Suprapubic skin (tissue), 4 donors: Measurements from ENCODE around the gene CFAP410. TPM values are rescaled to one million over a fixed set of nuclear protein-coding genes. Genes with fewer than 3 reads are reported as not detected.

Source experiments
- DNase-seq, 2 donors: peaks; one replicate each; pipeline ENCODE4 v3.0.0-alpha.2; 2019; ENCODE audit warnings: low spot score in 2 of 2
- H3K27ac ChIP-seq: fragments of 200-600 bp; sonication (generic); one replicate; pipeline ENCODE4 v1.5.1; 2019
- H3K27me3 ChIP-seq: fragments of 200-600 bp; sonication (generic); one replicate; pipeline ENCODE4 v1.5.1; 2019
- H3K36me3 ChIP-seq: fragments of 200-600 bp; sonication (generic); one replicate; pipeline ENCODE4 v1.5.1; 2019
- H3K4me1 ChIP-seq: fragments of 200-600 bp; sonication (generic); one replicate; pipeline ENCODE4 v1.5.1; 2019
- H3K4me3 ChIP-seq: fragments of 200-600 bp; sonication (generic); one replicate; pipeline ENCODE4 v1.5.1; 2019; ENCODE audit warnings: mild to moderate bottlenecking
- H3K9me3 ChIP-seq: fragments of 200-600 bp; sonication (generic); one replicate; pipeline ENCODE4 v1.5.1; 2019
- EP300 ChIP-seq: sonication (generic); formaldehyde crosslinking; IDR thresholded peaks from one replicate; pipeline ENCODE4 v1.6.1; 2017; ENCODE audit warnings: antibody characterized with exemption
- POLR2A ChIP-seq, 2 donors: fragments of 450-650 bp; IDR thresholded peaks; one replicate each; pipeline ENCODE4 v1.6.1; 2017; ENCODE audit warnings: antibody characterized with exemption in 2 of 2, mild to moderate bottlenecking in 2 of 2, moderate library complexity in 2 of 2
- POLR2AphosphoS5 ChIP-seq, 3 donors: sonication (generic); formaldehyde crosslinking; IDR thresholded peaks; one replicate each; pipeline ENCODE4 v1.6.1; 2017; ENCODE audit warnings: antibody characterized with exemption in 3 of 3
- WGBS: methylation state at CpG from one replicate; pipeline ENCODE4 v1.1.5; 2018; 5-methylcytosine and 5-hydroxymethylcytosine counted together
- total RNA-seq, 4 donors: library from RNA; depleted of rRNA; stranded (reverse); fragments of >200 nt; gene quantifications; one replicate each; pipeline ENCODE4 v1.1.0, GENCODE V29; 2016
- TF ChIP-seq, protein P1 (sequence below), 2 donors: fragments of 200-600 bp in 1 of 2; fragments of 450-650 bp in 1 of 2; sonication (generic) in 1 of 2; IDR thresholded peaks; one replicate each; pipeline ENCODE4 v1.5.1; 2016 to 2019; ENCODE audit warnings: antibody characterized with exemption in 2 of 2, mild to moderate bottlenecking in 1 of 2, moderate library complexity in 1 of 2

The CFAP410 gene
- total RNA-seq, 4 donors from 2014 or later, result 22.6 to 45.5 (median 27.3) TPM

DNA sequence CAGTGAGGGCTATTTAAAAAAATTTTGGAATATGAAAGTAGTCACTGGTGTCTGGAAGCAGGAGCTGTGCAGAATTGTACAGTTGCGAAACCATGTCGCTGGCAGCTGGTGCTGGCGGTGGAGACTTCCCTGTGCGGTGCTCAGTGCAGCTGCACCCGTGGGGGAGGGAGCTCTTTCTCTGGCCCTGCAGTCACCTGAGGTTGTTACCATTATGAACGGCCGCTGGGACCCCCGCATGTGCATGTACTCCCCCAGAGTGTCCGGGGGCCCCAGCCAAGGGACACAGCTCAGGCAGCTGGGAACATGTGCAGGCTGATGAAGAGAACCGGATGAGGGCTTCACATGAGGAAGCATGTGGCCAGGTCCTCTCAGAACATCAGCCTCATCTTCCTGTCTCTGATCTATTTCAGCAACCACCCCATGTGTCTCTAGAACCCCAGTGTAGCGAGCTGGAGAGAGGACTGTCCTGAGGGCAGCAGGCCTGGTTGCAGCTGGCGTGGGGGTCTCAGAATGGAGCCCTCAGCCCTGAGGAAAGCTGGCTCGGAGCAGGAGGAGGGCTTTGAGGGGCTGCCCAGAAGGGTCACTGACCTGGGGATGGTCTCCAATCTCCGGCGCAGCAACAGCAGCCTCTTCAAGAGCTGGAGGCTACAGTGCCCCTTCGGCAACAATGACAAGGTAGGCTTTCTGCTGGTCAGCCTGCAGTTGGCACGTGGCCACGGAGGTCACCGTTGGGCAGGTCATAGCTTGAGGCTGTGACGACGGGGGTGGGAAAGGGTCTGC lies 14.2 kb upstream of the CFAP410 start, which contains the start of gene TRPM2:
TRPM2 (plus strand) TSS at position 431 of the 780 bp plus-strand sequence; CDS start at position 511, 80 bp downstream.
- Histone ChIP-seq H3K9me3 (no peaks in the 10 kb centered on the region), H3K4me3 (peak within 1 kb of the TSS; percentile 19), H3K27me3 (peaks cover 45% of the 10 kb centered on the region), H3K4me1 (peaks cover 24% of the 10 kb centered on the region), H3K27ac (peak within 1 kb of the TSS; percentile 38), H3K36me3 (no peaks in the 10 kb centered on the region)
- TF ChIP-seq POLR2A (IDR thresholded peaks at IDR 0.05) (no peak), EP300 (no peak), POLR2AphosphoS5 (IDR thresholded peaks at IDR 0.05) (no peak)
- TF ChIP-seq, protein P1, sequence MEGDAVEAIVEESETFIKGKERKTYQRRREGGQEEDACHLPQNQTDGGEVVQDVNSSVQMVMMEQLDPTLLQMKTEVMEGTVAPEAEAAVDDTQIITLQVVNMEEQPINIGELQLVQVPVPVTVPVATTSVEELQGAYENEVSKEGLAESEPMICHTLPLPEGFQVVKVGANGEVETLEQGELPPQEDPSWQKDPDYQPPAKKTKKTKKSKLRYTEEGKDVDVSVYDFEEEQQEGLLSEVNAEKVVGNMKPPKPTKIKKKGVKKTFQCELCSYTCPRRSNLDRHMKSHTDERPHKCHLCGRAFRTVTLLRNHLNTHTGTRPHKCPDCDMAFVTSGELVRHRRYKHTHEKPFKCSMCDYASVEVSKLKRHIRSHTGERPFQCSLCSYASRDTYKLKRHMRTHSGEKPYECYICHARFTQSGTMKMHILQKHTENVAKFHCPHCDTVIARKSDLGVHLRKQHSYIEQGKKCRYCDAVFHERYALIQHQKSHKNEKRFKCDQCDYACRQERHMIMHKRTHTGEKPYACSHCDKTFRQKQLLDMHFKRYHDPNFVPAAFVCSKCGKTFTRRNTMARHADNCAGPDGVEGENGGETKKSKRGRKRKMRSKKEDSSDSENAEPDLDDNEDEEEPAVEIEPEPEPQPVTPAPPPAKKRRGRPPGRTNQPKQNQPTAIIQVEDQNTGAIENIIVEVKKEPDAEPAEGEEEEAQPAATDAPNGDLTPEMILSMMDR (IDR thresholded peaks at IDR 0.05), result no peak
- WGBS, result 54% methylated on average over 12 of the region's 21 CpGs
- peak in 1 of 2 donors; percentile 64 for DNase-seq

DNA sequence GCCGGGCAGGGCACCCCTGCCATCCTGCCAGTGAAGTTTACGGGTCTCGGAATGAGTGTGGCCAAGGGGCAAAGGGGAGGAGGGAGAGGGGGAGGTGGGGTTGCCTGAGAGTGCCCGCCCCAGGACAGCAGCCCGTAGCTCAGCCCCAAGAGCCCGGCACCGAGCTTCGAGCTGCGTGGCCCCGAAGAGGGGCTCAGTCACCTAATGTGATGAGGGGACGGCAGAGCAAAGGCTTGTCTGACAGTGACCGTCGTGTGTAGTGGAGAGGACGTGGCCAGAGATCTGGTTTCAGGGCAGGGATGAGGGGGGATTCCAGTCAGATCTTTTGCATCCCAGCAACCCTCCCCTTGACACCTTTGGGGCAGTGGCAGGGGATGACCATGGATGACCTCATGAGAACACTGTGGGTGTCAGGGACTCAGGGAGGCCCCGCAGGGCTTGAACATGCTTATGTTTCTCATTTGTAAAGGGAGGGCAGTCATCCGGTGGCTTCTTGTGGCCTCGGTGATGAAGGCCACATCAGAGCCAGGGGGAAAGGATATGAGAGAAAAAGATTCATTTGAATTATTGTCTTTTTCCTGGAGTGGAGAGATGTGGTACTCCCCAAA lies 13.2 kb upstream of the CFAP410 start:
- Histone ChIP-seq H3K27me3 (peaks cover 47% of the 10 kb centered on the region), H3K27ac (no peak overlapping the region), H3K4me1 (peaks cover 24% of the 10 kb centered on the region), H3K4me3 (no peak overlapping the region), H3K36me3 (no peaks in the 10 kb centered on the region), H3K9me3 (no peaks in the 10 kb centered on the region)
- WGBS, result 78% methylated on average over 13 of the region's 17 CpGs
- TF ChIP-seq EP300, result no peak
- no peak for TF ChIP-seq POLR2A (IDR thresholded peaks at IDR 0.05)
- no peak for TF ChIP-seq POLR2AphosphoS5 (IDR thresholded peaks at IDR 0.05)
- TF ChIP-seq, protein P1 (IDR thresholded peaks at IDR 0.05), result no peak
- DNase-seq, result peak in 1 of 2 donors; percentile 49

GRCh38 chr21:44351535-44352252 lies 12.5 kb upstream of the CFAP410 start:
- WGBS, result 86% methylated on average over 18 of the region's 18 CpGs
- Histone ChIP-seq H3K27me3 (peaks cover 47% of the 10 kb centered on the region), H3K36me3 (no peaks in the 10 kb centered on the region), H3K27ac (no peak overlapping the region), H3K4me1 (peaks cover 24% of the 10 kb centered on the region), H3K9me3 (no peaks in the 10 kb centered on the region), H3K4me3 (no peak overlapping the region)
- DNase-seq, result peak in 1 of 2 donors; percentile 62
- TF ChIP-seq POLR2AphosphoS5 (IDR thresholded peaks at IDR 0.05), result no peak
- no peak for TF ChIP-seq POLR2A (IDR thresholded peaks at IDR 0.05)
- no peak for TF ChIP-seq EP300
- TF ChIP-seq, protein P1 (IDR thresholded peaks at IDR 0.05), result no peak

DNA sequence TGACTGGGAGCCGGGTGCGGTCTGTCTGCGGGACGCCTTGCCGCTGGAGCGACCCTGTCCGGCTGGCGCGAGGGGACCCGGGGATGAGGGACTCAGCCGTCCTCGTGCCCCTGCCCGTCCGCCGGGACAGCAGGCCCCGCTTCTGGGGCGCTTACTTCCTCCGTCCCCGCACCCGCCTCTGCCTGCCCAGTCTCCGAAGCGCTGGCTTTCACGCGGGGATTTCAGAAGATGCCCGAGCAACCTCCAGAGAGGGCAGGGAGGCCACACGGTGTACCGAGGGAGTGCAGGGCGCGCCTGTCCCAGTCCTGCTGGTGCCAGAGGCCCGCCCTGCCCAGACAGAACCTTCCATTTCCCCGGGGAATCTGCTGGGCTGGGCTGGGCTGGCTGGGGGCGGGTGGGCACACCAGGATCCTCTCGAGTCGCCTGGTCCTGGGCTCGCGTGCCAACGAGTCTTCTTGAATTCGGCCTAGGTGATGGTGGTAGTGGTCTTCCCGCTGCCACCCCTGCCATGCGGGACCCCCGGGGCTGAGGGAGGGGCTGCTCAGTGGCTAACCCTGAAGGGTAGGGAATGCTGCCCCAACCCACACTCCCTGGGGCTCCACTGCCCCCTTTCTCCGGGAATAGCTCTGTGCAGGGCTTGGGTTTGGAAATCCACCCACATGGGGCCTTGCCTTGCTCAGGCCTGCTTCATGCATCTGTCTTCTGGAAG lies 11.7 kb upstream of the CFAP410 start:
- peaks cover 24% of the 10 kb centered on the region for H3K4me1 ChIP-seq
- no peak overlapping the region for H3K27ac ChIP-seq
- H3K36me3 ChIP-seq, result no peaks in the 10 kb centered on the region
- WGBS, result 56% methylated on average over 14 of the region's 42 CpGs
- H3K27me3 ChIP-seq, result peaks cover 47% of the 10 kb centered on the region
- H3K9me3 ChIP-seq, result no peaks in the 10 kb centered on the region
- TF ChIP-seq, protein P1 (IDR thresholded peaks at IDR 0.05), result no peak
- TF ChIP-seq POLR2A (IDR thresholded peaks at IDR 0.05), result no peak
- TF ChIP-seq EP300, result no peak
- TF ChIP-seq POLR2AphosphoS5 (IDR thresholded peaks at IDR 0.05), result no peak
- peak in 1 of 2 donors; percentile 57 for DNase-seq
- peak overlapping the region; percentile 36 for H3K4me3 ChIP-seq
